PFSK-1 (cell line): ENCODE data around the gene RNF217.

Source experiments
- FOXP2 ChIP-seq: optimal IDR thresholded peaks from 2 replicates; pipeline ENCODE3; 2011; ENCODE audit warnings: borderline replicate concordance, control low read depth, inconsistent platforms; ENCODE audit not compliant: insufficient read depth; ENCODE audit errors: extremely low read length, extremely low read depth
- POLR2AphosphoS5 ChIP-seq: IDR thresholded peaks from 2 replicates; pipeline ENCODE4 v1.6.1; 2012; ENCODE audit warnings: low read depth, mild to moderate bottlenecking, control low read depth, low read length, moderate library complexity
- SIN3A ChIP-seq: IDR thresholded peaks from 2 replicates; pipeline ENCODE4 v1.6.1; 2012; ENCODE audit warnings: mild to moderate bottlenecking, low read length, moderate library complexity, borderline replicate concordance; ENCODE audit not compliant: insufficient read depth
- TAF1 ChIP-seq: IDR thresholded peaks from 2 replicates; pipeline ENCODE4 v1.6.1; 2012; ENCODE audit warnings: low read length, control low read depth, borderline replicate concordance; ENCODE audit not compliant: insufficient read depth
- TF ChIP-seq, protein P1 (sequence below), 2 experiments: IDR thresholded peaks; 2 replicates each; pipeline versions ENCODE4 v1.6.1 to v1.8.0; 2011 to 2012; ENCODE audit warnings: low read depth in 2 of 2, low read length in 2 of 2, control low read depth in 1 of 2, inconsistent platforms in 1 of 2, mild to moderate bottlenecking in 1 of 2, moderate library complexity in 1 of 2; ENCODE audit not compliant: insufficient read depth in 1 of 2

RNF217 gene

DNA sequence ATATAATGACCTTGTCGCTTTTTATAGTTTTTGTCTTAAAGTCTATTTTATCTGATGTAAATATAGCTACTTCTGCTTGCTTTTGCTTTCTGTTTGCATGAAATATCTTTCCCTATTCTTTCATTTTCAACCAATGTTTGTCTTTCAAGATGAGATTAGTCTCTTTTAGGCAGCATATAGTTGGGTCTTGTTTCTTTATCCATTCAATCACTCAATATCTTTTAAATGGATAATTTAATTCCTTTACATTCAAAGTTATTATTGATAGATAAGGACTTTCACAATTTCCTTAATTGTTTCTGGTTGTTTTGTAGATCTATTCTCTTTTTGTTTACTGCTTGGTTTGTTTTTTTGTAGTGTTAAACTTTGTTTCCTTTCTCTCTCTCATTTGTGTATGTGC is 147.8 kb downstream of the RNF217 start:
- TF ChIP-seq FOXP2 (no peak), SIN3A (no peak), TAF1 (no peak), POLR2AphosphoS5 (no peak)
- TF ChIP-seq, protein P1, sequence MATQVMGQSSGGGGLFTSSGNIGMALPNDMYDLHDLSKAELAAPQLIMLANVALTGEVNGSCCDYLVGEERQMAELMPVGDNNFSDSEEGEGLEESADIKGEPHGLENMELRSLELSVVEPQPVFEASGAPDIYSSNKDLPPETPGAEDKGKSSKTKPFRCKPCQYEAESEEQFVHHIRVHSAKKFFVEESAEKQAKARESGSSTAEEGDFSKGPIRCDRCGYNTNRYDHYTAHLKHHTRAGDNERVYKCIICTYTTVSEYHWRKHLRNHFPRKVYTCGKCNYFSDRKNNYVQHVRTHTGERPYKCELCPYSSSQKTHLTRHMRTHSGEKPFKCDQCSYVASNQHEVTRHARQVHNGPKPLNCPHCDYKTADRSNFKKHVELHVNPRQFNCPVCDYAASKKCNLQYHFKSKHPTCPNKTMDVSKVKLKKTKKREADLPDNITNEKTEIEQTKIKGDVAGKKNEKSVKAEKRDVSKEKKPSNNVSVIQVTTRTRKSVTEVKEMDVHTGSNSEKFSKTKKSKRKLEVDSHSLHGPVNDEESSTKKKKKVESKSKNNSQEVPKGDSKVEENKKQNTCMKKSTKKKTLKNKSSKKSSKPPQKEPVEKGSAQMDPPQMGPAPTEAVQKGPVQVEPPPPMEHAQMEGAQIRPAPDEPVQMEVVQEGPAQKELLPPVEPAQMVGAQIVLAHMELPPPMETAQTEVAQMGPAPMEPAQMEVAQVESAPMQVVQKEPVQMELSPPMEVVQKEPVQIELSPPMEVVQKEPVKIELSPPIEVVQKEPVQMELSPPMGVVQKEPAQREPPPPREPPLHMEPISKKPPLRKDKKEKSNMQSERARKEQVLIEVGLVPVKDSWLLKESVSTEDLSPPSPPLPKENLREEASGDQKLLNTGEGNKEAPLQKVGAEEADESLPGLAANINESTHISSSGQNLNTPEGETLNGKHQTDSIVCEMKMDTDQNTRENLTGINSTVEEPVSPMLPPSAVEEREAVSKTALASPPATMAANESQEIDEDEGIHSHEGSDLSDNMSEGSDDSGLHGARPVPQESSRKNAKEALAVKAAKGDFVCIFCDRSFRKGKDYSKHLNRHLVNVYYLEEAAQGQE (IDR thresholded peaks at IDR 0.05; ENCODE audit: insufficient read depth in 1 of 2, low read depth in 2 of 2, low read length in 2 of 2) = no peak

GRCh38 chr6:125111219-125111983 is 149.2 kb downstream of the RNF217 start:
- no peak for TF ChIP-seq POLR2AphosphoS5
- no peak for TF ChIP-seq FOXP2
- no peak for TF ChIP-seq TAF1
- TF ChIP-seq, protein P1 (IDR thresholded peaks at IDR 0.05; ENCODE audit: insufficient read depth in 1 of 2, low read depth in 2 of 2, low read length in 2 of 2) = no peak
- no peak for TF ChIP-seq SIN3A

GRCh38 chr6:125112934-125113333 is 150.7 kb downstream of the RNF217 start:
- TF ChIP-seq FOXP2 = no peak
- TF ChIP-seq TAF1 = no peak
- no peak for TF ChIP-seq SIN3A
- TF ChIP-seq, protein P1 (IDR thresholded peaks at IDR 0.05; ENCODE audit: insufficient read depth in 1 of 2, low read depth in 2 of 2, low read length in 2 of 2) = no peak
- no peak for TF ChIP-seq POLR2AphosphoS5

- TF ChIP-seq, protein P1 (IDR thresholded peaks at IDR 0.05; ENCODE audit: insufficient read depth in 1 of 2, low read depth in 2 of 2, low read length in 2 of 2) = no peak
- TF ChIP-seq SIN3A (no peak), FOXP2 (no peak), POLR2AphosphoS5 (no peak)
Measured at GRCh38 chr6:125114248-125114858, 152.1 kb downstream of the RNF217 start.
